Measurements from ENCODE around the gene AHCTF1. TPM values are rescaled to one million over a fixed set of nuclear protein-coding genes. Genes with fewer than 3 reads are reported as not detected.
A peak's percentile ranks its signal among the peaks of the same experiment; 100 is the strongest.

The AHCTF1 gene, protein sequence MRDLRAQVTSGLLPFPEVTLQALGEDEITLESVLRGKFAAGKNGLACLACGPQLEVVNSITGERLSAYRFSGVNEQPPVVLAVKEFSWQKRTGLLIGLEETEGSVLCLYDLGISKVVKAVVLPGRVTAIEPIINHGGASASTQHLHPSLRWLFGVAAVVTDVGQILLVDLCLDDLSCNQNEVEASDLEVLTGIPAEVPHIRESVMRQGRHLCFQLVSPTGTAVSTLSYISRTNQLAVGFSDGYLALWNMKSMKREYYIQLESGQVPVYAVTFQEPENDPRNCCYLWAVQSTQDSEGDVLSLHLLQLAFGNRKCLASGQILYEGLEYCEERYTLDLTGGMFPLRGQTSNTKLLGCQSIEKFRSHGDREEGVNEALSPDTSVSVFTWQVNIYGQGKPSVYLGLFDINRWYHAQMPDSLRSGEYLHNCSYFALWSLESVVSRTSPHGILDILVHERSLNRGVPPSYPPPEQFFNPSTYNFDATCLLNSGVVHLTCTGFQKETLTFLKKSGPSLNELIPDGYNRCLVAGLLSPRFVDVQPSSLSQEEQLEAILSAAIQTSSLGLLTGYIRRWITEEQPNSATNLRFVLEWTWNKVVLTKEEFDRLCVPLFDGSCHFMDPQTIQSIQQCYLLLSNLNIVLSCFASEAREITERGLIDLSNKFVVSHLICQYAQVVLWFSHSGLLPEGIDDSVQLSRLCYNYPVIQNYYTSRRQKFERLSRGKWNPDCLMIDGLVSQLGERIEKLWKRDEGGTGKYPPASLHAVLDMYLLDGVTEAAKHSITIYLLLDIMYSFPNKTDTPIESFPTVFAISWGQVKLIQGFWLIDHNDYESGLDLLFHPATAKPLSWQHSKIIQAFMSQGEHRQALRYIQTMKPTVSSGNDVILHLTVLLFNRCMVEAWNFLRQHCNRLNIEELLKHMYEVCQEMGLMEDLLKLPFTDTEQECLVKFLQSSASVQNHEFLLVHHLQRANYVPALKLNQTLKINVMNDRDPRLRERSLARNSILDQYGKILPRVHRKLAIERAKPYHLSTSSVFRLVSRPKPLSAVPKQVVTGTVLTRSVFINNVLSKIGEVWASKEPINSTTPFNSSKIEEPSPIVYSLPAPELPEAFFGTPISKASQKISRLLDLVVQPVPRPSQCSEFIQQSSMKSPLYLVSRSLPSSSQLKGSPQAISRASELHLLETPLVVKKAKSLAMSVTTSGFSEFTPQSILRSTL (N-terminal part only)
- 61.3 and 64.0 TPM in 2 replicates for total RNA-seq (2022)
- percentile 95 among the genes with signal in this experiment for Bru-seq, nascent RNA
- percentile 91 among the genes with signal in this experiment for BruChase-seq, experiment 1, labeled RNA remaining after a 6-hour chase
- BruChase-seq, experiment 2, labeled RNA remaining after a 2-hour chase = percentile 94 among the genes with signal in this experiment
- long read RNA-seq, full-length matches to known transcripts = 7 of 16 reads
- long read RNA-seq, partial matches to known transcripts = 5 of 16 reads
- long read RNA-seq, other reads (novel, unspliced or antisense) = 4 of 16 reads

GRCh38 chr1:246931549-246932365, at the start of gene AHCTF1:
Gene AHCTF1 (minus strand): TSS chr1:246931948. CDS start chr1:246918370, 13,578 bp downstream.
- DNase-seq = peak; percentile 97
- CTCF ChIA-PET = interaction anchor here (0.9 to 1.2 kb wide), 3 partner anchors 9 to 147 kb away, joined by 3 to 7 read pairs (median 3); partner anchors contain the start of gene ZNF670
- intact Hi-C loops (cut with micrococcal nuclease; ENCODE audit: unreplicated experiment) = loop anchor here (10.0 kb wide), 1 partner anchor 173 kb away; the partner anchor contains the start of gene ZNF669
- H3K27me3 Mint-ChIP-seq (ENCODE audit: unreplicated experiment) = no peaks in the 10 kb centered on the region
- TF ChIP-seq, protein P1, sequence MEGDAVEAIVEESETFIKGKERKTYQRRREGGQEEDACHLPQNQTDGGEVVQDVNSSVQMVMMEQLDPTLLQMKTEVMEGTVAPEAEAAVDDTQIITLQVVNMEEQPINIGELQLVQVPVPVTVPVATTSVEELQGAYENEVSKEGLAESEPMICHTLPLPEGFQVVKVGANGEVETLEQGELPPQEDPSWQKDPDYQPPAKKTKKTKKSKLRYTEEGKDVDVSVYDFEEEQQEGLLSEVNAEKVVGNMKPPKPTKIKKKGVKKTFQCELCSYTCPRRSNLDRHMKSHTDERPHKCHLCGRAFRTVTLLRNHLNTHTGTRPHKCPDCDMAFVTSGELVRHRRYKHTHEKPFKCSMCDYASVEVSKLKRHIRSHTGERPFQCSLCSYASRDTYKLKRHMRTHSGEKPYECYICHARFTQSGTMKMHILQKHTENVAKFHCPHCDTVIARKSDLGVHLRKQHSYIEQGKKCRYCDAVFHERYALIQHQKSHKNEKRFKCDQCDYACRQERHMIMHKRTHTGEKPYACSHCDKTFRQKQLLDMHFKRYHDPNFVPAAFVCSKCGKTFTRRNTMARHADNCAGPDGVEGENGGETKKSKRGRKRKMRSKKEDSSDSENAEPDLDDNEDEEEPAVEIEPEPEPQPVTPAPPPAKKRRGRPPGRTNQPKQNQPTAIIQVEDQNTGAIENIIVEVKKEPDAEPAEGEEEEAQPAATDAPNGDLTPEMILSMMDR (IDR thresholded peaks at IDR 0.05; ENCODE audit: unreplicated experiment) = no peak
- H3K27ac Mint-ChIP-seq (ENCODE audit: unreplicated experiment) = peak within 1 kb of the TSS; percentile 97
- H3K4me3 Mint-ChIP-seq (ENCODE audit: low read depth, unreplicated experiment) = peak within 1 kb of the TSS; percentile 97
- peaks cover 21% of the 10 kb centered on the region for H3K4me1 Mint-ChIP-seq (ENCODE audit: low read depth, unreplicated experiment)
- H3K36me3 Mint-ChIP-seq (ENCODE audit: insufficient read depth, unreplicated experiment) = peaks cover 60% of the 10 kb centered on the region
- peaks cover 4% of the 10 kb centered on the region for H3K9me3 Mint-ChIP-seq (ENCODE audit: low read depth, unreplicated experiment)
- BruUV-seq (replicated peaks) = no TSS peak

GRCh38 chr1:246978785-246979184, 47.0 kb upstream of the AHCTF1 start:
- no peak for DNase-seq
- BruUV-seq (replicated peaks) = no TSS peak
- intact Hi-C loops (cut with micrococcal nuclease; ENCODE audit: unreplicated experiment) = no loop called here
- Mint-ChIP-seq H3K36me3 (ENCODE audit: insufficient read depth, unreplicated experiment) (peaks cover 35% of the 10 kb centered on the region), H3K4me3 (ENCODE audit: low read depth, unreplicated experiment) (no peak overlapping the region), H3K27ac (ENCODE audit: unreplicated experiment) (peak overlapping the region; percentile 10), H3K27me3 (ENCODE audit: unreplicated experiment) (no peaks in the 10 kb centered on the region), H3K4me1 (ENCODE audit: low read depth, unreplicated experiment) (no peaks in the 10 kb centered on the region), H3K9me3 (ENCODE audit: low read depth, unreplicated experiment) (peaks cover 31% of the 10 kb centered on the region)
- TF ChIP-seq, protein P1 (IDR thresholded peaks at IDR 0.05; ENCODE audit: unreplicated experiment) = no peak
- CTCF ChIA-PET = no interaction called here

- H3K4me3 Mint-ChIP-seq (ENCODE audit: low read depth, unreplicated experiment) = no peak overlapping the region
- no peaks in the 10 kb centered on the region for H3K27me3 Mint-ChIP-seq (ENCODE audit: unreplicated experiment)
- CTCF ChIA-PET = no interaction called here
- DNase-seq = no peak
- BruUV-seq (replicated peaks) = no TSS peak
- no peaks in the 10 kb centered on the region for H3K4me1 Mint-ChIP-seq (ENCODE audit: low read depth, unreplicated experiment)
- intact Hi-C loops (cut with micrococcal nuclease; ENCODE audit: unreplicated experiment) = no loop called here
- H3K9me3 Mint-ChIP-seq (ENCODE audit: low read depth, unreplicated experiment) = peaks cover 31% of the 10 kb centered on the region
- peaks cover 30% of the 10 kb centered on the region for H3K36me3 Mint-ChIP-seq (ENCODE audit: insufficient read depth, unreplicated experiment)
- TF ChIP-seq, protein P1 (IDR thresholded peaks at IDR 0.05; ENCODE audit: unreplicated experiment) = no peak
- H3K27ac Mint-ChIP-seq (ENCODE audit: unreplicated experiment) = no peak overlapping the region
These were observed 46.5 kb upstream of the AHCTF1 start for GRCh38 chr1:246978281-246978680.
